Stimulated activated CD8-positive, alpha-beta memory T cell treated with anti-CD3 and anti-CD28 coated beads, Interleukin-4, amount 100 ng/mL, for 48 hours (primary cell): Measurements from ENCODE around the gene PRPF40B.

ENCODE experiments used
- DNase-seq: peaks from one replicate; pipeline ENCODE4 v3.0.0-alpha.2; 2020

PRPF40B gene

DNA sequence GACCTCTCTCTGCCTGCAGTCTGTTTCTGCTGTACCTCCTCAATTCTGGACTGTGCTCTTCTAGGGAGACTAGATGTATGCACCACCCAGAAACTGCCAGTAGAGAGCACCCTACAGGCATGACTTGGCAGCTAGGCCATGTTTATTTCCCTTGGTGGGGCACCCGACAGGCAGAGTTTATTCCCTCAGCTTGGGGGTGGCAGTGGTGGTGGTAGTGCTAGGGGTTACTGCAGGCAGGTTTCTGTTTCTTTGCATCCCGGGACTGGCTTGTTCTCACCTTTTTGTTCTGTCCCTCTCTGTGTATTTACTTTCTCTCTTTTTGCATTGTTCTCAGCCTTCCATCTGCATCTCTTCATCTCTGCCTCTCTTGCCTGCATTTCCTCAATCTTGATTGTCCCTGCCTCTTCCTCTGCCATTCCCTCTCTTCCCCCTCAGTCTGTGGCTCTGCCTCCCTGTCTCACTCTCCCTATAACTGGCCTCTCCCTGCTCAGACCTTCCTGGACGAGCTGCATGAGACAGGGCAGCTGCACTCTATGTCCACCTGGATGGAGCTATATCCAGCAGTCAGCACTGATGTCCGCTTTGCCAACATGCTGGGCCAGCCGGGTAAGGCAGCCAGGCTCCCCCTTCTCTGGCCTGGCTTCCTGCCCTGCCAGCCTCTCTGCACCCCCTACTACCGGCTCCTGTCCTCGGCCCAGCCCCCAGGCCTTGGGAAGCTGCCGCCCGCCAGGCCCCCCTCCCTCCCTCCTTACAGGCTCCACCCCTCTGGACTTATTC is 13.8 kb downstream of the PRPF40B start:
- DNase-seq, result peak; percentile 66

DNA sequence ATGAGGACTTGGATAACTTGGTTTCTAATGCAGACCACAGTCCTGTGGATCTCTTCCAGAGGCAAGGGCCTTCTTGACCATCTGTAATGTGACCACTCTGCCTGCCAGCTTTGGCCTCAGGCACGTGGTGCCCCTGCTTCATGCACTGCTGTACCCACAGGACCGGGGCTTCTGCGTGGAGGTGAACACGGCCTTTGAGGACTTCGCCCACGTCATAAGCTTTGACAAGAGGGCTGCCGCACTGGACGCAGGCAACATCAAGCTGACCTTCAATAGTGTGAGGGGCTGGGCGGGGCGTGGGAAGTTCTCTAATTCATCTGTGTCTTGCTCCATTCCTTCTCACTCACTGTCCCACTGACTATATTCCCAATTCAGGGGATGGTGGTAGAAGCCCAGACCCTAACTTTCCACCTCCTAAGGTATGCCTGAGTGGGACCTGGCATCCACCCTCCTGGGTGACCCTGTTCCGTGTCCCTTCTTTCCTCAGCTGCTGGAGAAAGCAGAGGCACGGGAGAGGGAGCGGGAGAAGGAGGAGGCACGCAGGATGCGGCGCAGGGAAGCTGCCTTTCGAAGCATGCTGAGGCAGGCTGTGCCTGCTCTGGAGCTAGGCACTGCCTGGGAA is 18.5 kb downstream of the PRPF40B start:
- DNase-seq, result no peak

DNA sequence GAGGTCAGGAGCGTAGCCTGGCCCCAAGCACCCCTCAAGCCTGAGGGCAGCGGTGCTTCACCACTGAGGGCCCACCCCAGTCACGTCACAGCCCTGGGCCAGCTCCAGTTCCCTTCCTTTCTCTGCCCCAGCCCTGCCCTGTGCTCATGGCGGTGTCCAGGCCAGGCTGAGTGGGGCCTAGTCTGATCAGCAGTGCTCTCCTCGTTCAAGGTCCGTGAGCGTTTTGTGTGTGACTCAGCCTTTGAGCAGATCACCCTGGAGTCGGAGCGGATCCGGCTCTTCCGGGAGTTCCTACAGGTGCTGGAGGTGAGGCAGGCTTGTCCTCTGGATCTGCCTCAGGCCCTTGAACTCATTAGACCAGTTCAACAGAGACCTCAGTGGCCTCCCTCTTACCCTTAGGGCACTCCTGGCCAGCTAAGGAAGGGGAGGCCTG is 19.0 kb downstream of the PRPF40B start:
- no peak for DNase-seq

DNA sequence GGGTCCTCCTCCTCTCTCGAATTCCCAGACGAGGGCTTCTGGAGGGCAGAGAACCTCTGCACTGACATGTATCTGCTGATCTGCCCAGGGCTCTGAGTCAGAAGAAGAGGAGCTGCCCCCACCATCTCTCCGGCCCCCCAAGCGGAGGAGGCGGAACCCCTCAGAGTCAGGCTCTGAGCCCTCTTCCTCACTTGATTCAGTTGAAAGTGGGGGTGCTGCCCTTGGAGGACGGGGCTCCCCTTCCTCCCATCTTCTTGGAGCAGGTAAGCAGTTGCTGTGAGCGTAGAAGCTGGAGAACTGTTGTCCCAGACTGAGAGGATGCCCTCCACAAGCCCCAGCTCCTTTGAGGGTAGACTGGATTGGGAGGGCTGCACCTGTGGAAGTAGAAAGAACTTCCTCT is 19.8 kb downstream of the PRPF40B start:
- no peak for DNase-seq

DNA sequence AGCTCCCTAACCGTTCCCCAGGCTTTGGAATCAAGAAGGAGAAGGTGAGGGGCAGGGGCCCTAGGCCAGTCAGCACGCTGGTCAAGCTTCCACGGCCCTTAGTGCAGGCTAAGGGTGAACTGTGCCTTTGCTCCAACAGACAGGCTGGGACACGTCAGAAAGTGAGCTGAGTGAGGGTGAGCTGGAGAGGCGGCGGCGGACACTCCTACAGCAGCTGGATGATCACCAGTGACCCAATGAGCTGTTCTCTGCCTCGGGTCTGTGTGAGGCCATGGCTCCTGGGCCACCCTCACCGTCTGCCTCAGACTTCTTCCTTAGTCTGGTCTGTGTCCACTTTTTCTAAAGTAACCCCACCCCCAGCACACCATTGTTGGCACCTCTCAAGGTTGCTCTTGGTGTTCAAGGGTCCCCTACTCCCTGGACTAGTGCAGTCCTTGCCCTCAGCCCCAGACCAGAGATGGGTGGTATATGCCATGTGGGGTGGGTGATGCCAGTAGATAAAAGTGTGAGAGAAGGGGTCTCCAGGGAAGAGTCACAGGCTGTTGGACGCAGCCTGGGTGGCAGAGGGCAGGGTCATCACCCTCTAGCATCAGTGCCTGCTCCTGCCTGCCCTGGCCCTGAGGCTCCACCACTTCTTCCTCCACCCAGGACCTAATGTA is 20.7 kb downstream of the PRPF40B start:
- no peak for DNase-seq

DNA sequence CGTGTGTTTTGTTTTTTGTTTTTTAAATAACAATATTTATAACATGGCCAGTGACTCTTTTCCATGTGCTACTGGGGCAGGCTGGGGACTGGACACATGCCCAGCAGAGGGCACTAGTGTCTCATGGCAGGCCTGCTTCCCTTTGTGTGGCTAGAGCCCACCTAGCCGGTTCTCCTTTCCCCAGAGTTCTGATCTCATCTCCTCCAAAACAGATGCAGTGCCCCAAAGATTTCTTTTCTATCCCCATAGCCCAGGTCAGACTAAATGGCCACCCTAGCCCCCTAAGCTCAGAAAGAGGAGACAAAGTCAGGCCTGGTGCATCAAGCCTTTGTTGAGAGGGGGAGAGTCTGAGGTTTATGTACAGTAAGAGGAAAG is 21.2 kb downstream of the PRPF40B start:
- peak; percentile 87 for DNase-seq

DNA sequence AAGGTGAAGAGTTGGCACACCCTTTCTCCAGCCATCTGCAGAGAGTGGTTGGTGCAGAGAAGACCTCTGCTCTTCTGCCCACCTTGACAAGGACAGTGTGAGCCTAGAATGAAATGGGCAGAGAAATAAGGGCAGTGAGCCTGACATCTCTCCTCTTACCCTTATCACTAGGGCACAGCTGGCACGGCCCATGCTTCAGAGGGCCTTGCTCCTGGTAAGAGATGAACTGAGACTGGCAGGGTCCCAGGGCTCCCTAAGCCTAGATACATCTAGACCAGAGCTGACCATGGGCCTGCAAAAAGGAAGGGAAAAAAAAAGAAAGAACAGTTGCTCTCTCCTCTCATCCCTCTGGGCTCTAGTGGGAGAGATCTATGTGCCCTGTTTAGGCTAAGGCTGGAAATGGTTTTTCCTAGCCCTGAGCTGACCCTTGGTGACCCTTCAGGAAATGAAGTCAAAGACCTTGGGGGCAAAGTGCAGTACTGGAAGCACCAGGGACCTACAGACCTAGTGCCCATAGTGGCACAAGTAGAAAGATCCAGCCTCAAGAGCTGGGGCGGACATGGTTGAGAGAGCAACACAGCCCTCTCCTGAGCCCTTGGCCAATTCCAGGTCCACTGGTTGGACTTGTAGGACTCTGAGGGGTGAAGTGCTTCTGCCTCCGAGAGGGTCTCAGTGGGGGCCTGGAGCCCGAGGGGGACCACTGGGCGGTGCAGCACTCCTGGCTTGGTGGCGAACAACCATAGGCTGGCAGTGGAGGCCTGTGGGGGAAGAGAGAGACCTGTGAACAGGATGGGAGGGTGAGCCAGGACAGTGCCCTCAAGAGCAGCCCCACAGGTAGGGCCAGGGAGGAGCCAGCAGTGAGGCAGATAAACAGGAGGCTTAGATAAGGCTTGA is 22.0 kb downstream of the PRPF40B start:
- no peak for DNase-seq

DNA sequence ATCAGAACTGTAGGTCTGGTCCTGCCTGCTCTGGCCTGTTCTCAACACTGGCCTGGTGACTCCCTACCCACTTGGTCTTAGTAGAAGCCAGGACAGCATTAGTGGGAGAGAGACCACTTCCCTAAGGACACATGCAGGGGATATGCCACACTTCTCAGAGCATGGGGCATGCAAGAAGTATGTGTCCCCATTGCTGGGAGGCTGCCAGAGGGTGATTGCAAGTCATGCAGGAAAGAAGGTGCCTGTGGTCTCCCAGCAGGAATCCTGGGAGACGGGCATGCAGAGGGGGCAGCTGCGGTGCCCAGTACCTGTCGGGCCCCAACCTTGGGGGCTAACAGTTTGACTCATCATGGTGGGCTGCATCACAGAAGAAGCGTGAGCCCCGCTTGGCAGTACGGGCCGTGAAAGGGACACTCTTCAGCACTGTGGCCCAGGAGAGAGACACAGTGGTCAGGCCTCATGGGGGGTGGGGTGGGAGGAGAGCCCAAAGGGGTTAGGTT is 23.0 kb downstream of the PRPF40B start:
- DNase-seq, result no peak

DNA sequence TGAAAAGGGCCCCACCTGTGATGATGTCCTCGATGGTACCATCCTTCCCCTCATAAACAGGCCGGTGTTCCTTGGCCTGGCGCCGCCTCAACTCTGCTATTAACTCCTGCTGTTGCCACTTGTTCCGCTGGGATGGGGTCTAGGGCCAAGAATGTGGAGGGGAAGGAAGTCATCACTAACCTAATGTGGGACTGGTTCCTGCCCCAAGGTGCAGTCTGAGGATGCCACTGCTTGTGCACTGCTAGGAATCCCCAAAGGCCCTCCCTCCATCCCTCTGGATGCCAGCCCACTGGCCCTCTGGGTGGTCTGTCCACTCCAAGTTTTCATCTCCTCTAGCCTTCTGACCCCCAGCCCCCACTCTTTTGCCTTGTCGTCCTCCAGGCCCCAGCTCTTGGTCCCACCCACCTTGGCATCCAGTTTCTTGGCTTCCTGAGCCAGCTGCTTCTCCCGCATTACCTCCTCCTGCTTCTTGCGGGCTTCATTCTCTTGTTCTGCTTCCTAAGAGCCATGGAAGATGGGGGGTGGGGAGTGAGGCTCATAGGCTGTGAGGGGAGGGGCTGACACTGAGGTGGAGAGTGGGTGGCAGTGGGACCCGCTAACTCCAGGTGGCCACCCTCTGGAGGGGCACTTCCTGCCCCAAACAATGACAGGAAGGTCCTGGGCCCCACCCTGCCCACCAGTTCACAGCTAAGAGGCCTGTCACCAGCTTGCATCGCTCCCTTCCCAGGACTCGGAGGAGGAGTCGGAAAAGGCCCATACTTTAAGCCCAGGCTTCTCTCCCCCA is 23.7 kb downstream of the PRPF40B start:
- DNase-seq, result no peak

DNA sequence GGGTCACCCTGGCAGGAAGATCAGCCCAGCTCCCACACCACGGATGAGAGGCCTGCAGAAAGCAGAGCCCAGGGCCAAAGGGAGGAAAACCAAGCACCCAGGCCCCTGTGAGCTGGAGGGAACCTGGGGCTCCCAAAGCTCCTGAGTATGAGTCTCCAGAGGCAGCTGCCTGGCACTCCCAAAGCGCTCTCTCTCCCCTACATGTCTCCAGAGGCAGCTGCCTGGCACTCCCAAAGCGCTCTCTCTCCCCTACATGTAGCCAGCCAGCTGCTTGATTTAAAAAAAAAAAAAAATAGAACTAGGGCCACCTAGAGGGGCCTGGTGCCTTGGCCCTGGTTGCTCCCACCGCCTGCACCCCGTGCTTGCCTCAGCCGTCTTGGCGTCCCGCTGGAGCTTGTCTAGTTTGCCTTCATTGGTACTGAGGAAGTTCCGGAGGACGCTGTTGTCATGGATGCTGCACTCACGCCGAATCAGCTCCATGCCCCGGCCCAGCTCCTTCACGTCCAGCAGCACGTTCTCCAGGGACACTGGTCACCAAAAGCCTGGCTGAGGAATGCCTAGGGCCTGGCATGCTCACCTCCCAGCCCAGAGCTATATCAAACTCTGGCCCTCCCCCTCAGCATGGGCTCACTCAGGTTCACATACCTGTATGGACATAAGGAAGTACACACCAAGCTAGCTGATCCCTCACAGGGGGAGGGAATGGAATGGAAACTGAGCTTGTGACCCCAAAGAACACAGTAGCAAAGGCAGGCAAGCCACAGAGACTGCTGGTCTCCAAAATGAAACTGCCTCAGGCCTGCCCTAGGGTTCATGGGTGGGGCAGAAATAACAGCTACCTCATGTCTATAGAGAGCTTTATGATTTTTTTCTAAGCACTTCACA is 24.7 kb downstream of the PRPF40B start:
- DNase-seq, result no peak

DNA sequence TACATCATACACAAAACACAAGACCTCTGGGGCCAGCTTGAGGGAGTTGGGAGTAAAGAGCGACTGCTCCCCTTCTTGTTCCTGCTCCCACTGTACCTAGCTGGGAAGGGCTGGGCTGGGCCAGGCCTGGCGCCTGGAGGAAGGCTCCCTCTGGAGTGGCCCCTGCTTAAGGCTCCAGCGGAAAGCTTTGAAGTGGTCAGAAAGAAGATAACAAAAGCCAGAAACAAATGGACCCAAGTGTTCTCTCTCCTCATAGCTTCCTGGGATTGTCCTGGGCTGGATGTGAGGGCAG is 25.3 kb downstream of the PRPF40B start:
- no peak for DNase-seq

DNA sequence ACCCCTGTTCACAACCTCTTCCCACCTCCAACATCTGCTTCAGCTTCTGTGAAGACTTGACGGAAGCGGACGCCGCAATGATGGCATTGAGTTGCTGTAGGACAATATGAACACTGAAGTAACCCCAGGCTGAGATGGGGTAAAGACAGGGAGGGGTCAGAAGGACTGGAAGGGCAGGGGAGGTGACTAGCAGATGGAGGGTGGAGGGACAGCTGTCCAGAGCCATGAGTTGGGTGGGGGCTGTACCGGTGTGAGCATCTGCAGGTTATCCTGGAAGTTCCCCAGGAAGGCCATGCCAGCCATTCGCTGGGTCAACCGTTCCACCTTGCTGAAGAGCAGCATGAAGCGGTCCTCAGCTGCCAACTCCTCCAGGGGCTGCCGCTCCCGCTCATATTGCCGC is 26.1 kb downstream of the PRPF40B start:
- DNase-seq, result no peak

DNA sequence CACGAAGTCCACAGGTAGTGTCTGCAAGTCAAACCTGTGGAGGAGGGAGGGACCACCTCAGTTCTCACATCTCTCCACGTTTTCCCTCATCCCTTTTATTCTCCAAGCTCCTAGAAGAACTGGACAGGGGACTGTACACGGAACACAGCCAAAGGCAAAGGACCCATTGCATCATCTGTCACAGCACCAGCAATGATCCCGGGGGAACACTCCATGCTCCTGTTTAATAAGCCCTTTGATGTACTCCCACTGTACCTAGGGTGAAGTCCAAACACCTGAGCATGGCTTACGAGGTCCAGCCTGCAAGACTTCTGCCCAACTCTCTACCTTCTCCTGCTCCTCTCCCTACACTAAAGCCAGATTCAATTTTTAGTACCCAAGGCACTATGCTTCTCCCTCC is 26.5 kb downstream of the PRPF40B start:
- no peak for DNase-seq

DNA sequence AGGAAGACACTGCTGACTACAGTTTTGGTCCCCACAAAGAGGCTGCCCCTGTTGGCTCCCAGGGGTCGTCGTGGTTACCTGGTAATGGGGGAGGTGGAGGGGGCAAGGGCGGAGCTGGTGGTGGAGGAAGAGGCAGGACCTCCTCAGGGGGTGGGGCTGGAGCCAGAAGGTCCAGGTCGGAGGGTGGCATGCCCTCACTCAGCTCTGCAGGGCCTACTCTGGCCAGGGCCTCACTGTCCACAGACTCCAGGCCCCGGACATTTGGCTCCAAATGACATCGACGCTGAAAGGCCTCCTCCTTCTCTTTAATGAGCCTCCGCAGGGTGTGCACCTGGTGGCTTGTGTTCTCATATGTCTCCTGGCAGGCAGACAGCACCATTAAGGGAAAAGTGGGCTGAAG is 28.5 kb downstream of the PRPF40B start:
- no peak for DNase-seq

DNA sequence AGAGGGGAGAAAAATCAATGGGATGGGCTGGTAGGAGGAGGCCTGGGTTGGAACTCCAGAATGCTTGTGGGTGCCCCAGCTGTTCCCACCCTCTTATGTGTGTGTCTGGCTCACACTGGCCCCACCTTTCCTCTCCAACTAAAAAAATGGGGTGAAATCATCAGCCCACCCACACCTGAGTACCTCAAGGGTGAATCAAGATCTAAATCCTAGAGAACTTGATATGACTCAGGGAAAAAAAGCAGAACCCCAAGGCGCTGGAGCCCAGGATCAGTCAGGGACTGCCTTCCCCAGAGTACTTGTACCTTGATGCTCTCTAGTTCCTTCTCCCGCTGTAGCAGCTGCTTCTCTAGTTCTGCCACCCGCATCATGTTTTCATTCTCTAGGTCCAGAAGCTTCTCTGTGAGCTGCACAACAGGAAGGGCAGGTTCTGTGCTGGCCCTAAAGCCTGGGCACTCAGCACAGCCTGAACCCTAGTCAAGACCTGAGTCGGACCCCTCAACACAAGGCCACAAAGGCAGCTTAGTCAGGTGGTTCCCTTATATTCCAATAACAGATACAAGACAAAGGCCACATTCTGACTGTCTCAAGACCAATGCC is 29.7 kb downstream of the PRPF40B start:
- no peak for DNase-seq

DNA sequence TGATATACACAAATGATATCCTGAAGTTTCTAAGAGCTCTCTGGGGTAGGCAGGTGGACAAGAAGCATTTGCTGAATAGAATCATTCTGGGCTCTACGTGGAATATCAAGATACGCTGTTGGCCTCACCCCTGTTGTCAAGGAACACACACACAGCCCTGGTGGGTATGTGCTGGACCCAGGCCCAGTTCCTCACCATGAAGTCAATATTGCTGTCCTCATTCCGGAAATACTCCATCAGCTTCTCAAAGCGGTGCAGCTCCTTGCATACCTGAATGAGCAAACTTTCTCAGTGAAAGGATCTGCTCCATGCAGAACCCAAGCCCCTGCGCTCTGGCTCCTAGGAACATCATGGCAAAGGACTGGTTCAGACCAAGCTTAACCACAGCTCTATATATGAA is 31.4 kb downstream of the PRPF40B start:
- no peak for DNase-seq

DNA sequence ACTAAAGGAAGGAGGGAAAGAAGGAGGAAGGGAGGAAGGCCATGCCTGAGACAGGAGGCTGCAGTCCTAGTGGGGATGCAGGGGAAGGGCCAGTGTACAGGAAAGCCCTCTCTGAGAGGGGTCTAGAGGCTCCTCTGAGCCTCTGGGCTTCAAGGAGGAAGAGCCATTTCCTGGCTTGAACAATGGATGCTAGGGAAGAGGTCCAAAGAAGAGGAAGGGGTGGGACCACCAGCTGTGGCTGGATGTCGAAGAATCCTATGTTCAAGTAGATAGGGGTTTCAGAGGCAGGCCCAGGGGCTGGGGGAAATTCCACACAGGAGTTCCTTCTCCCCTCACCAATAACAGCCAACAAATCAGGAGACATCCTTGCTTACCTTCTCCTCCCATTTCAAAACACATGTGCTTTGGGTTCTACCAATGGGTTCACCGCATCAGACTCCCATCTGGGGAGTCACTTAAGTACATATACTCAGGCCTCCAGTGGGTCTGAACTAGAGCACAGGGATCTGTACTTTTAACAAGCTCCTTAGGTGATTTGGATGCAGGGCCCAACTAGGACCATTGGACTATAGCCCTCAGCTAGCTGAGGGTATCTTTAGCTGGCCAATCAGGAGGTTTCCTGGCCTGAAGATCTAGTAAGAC is 32.4 kb downstream of the PRPF40B start:
- no peak for DNase-seq

DNA sequence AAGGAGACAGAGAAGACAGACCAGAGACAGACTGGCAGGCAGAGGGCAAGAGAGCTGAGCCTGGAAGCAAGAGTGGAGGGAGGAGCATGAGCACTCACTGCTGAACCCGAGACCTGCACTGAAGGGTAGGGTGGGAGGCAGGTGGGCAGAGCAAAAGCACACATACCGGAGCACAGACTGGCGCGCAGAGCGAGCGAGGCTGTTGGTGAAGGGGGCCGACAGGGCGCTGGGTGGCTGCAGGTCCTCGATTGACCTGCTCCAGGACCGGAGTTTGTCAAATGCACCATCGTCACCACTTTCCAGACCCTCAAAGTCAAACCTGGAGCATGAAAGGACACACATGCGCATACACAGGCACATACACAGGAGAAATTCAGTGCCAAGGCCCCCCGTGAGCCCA is 34.9 kb downstream of the PRPF40B start:
- no peak for DNase-seq

DNA sequence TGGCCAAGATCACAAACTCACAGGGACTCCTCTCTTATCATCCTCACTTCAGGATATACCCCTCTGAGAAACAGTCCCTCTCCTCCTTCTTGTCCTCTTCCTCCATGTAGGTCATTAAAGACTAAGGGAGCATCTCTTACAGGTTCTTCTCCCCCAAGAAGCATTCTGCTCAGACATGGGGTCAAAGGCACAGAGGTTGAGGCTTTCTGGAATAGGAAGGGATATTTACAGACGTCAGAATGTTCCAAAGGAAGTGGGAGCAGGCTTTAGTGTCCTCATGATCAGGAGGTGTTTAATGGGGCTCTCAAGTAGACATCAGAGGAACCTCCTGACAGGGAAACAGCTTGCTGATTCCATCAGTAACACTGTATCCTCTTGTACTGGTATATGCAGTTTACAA is 36.4 kb downstream of the PRPF40B start:
- no peak for DNase-seq

DNA sequence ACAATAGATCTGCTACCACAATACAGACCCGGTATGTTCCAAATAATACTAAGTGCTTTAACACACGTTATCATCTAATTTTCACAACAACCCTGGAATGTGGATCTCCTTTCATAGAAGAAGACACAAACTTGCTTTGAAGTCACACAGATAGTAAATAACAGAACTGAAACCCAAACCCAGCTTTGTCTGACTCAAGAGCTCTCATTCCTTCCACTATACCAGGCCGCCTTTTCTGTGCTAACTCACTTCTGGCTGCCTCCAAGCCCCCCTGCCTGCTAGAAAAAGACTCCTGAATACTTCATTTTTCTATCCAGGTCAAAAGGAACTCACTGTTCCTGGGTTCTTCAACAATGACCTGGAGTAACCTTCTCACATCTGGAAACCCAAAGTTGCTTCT is 37.8 kb downstream of the PRPF40B start:
- peak; percentile 57 for DNase-seq
